GM19240 (cell line): ENCODE results near the gene MED16.
"Not testable (repeated sequence)": the region's sequence is repeated elsewhere in the genome, so short reads cannot be mapped to it uniquely, and the experiment has no call there.

Experiments
- DNase-seq: peaks from one replicate; pipeline ENCODE4 v3.0.0; 2011; ENCODE audit warnings: low spot score; ENCODE audit not compliant: insufficient read length

Gene MED16

GRCh38 chr19:829129-829758, 63.7 kb downstream of the MED16 start:
- no peak for DNase-seq

DNA sequence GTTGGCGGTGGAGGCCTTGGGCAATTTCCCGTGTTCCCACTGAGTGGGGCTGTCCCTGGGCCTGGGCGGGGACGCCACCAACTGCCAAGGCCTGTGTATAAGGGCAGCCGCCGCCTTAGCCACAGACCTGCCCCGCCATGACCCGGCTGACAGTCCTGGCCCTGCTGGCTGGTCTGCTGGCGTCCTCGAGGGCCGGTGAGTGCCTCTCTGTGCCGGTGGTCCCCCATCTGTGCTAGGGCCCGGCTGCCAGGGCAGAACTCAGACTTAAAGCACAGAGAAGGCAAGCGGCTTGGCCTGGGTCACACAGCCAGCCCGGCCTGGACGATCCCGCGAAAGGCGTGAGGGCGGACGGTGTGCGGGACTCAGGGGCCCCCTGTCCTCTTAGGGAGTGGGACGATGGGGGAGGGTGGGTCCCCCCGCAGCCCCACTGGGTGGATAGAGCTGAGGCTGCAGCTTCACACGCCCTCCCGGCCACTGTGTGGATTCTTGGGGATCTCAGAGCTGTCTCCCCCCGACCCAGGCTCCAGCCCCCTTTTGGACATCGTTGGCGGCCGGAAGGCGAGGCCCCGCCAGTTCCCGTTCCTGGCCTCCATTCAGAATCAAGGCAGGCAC, 65.2 kb downstream of the MED16 start, which contains the start of gene AZU1:
Gene AZU1, plus strand, starts transcription at position 128 of the 612 bp plus-strand sequence. Its CDS starts 10 bp downstream, at position 138.
- no peak for DNase-seq

GRCh38 chr19:827314-827709, 65.7 kb downstream of the MED16 start:
- no peak for DNase-seq

DNA sequence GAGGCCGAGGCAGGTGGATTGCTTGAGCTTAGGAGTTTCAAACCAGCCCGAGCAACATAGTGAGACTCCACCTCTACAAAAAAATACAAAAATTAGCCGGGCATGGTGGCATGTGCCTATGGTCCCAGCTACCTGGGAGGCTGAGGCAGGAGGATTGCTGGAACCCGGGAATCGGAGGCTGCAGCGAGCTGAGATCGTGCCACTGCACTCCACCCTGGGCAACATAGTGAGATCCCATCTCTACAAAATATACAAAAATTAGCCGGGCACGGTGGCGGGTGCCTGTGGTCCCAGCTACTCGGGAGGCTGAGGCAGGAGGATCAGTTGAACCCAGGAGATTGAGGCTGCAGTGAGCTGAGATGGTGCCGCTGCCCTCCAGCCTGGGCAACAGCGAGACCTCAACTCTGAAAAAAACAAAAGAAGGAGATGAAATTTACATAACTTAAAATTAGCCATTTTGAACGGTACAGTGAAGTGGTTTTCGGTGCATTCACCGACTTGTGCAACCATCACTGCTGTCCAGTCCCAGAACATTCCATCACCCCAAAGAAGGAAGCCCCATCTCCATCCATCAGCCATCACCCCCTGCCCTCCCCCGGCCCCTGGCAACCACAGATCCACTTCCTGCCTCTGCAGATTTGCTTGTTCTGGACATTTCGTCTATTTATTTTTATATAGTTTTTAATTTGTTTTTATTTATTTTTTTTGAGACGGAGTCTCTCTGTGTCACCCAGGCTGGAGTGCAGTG, 66.9 kb downstream of the MED16 start:
- no peak for DNase-seq

DNA sequence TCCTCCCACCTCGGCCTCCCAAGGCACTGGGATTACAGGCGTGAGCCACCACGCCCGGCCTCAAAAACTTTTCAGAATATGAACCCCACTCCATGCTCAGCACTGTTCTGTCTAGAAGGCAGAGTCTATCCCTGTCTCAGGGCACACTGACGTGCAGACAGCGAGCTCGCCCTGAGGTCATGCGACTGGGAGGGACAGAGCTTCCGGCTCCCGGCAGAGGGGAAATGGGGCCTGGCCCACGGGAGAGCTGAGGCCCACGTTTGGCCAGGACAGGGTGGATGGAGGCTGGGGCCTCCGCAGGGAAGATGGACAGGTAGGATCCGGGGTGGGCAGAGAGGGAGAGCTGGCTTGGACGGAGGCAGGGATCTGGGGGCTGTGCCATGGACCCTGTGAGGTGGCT, 68.1 kb downstream of the MED16 start:
- DNase-seq, result no peak

- DNase-seq, result no peak
Measured at GRCh38 chr19:823565-824121, 69.3 kb downstream of the MED16 start.

DNA sequence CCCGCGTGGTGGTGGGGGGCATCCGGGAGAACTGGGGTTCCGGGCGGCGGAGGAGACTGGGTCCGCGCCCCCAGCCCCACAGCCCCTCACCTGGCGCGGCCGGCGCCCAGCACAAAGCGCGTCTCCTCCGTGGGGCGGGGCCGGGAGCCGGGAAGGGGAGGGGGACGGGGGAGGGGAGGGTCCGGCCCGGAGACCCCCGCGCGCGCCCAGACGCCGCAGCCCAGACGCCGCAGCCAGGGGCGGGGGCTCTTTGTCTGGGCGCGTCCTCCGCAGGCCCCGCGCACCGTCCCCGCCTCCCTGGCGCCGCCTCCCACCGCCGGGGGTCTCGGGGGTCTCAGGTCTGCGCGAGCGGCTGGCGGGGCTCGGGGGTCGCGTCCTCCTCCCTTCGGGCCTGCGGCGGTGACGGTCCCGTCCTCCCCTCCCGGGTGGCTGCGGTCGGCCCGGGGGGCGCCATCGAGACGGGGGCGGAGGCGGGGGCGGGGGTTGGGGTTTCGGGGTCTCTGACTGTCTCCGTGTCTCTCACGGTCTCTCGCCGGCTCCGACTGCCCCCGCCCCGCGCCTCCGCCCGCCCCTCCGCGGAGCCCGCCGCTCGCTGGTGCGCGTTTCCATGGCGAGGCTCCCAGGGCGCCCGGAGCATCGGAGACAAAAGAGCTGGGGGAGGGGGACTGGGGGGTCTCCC, 71.0 kb downstream of the MED16 start, which contains the start of gene PLPPR3:
Gene PLPPR3, minus strand, starts transcription at position 131 of the 679 bp plus-strand sequence. CDS start 396 bp downstream, outside the sequence.
- DNase-seq, result no peak

- no peak for DNase-seq
Measured at GRCh38 chr19:821231-821824, 71.7 kb downstream of the MED16 start.

DNA sequence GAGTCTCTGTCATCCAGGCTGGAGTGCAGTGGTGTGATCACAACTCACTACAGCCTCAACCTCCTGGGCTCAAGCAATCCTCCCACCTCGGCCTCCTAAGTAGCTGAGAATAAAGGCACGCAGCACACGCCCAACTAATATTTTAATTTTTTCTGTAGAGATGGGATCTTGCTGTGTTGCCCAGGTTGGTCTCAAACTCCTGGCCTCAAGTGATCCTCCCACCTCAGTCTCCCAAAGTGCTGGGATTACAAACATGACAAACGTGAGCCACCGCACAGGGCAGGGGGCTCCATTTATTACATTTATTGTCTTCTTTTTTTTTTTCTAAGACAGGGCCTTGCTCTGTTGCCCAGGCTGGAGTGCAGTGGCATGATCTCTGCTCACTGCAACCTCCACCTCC, 72.8 kb downstream of the MED16 start:
- not testable (repeated sequence) for DNase-seq
